ENCODE measurements around the gene EDNRA.

EDNRA gene

GRCh38 chr4:147480502-147480890 is 401 bp upstream of the EDNRA start:
- peak overlapping the region; percentile 79 for H3K9ac ChIP-seq (ENCODE audit: low read length)
- peak overlapping the region; percentile 83 for H3K4me3 ChIP-seq (ENCODE audit: low read length)
- no peaks in the 10 kb centered on the region for H3K36me3 ChIP-seq (ENCODE audit: control insufficient read depth, insufficient read depth, low read length, severe bottlenecking)
- no peak for DNase-seq (ENCODE audit: low read depth)
- H3K4me1 ChIP-seq (ENCODE audit: control insufficient read depth, insufficient read depth, low read length): peaks cover 26% of the 10 kb centered on the region
- H3K27me3 ChIP-seq (replicated peaks; ENCODE audit: control insufficient read depth, insufficient read depth, low read length): no peaks in the 10 kb centered on the region
- H3K9me3 ChIP-seq (ENCODE audit: control insufficient read depth, low read length): no peaks in the 10 kb centered on the region

- H3K4me1 ChIP-seq (ENCODE audit: control insufficient read depth, insufficient read depth, low read length): peaks cover 26% of the 10 kb centered on the region
- H3K4me3 ChIP-seq (ENCODE audit: low read length): peak overlapping the region; percentile 83
- H3K27me3 ChIP-seq (replicated peaks; ENCODE audit: control insufficient read depth, insufficient read depth, low read length): no peaks in the 10 kb centered on the region
- no peaks in the 10 kb centered on the region for H3K9me3 ChIP-seq (ENCODE audit: control insufficient read depth, low read length)
- H3K9ac ChIP-seq (ENCODE audit: low read length): peak overlapping the region; percentile 79
- no peaks in the 10 kb centered on the region for H3K36me3 ChIP-seq (ENCODE audit: control insufficient read depth, insufficient read depth, low read length, severe bottlenecking)
- peak; percentile 61 for DNase-seq (ENCODE audit: low read depth)
Measured at GRCh38 chr4:147481577-147482109, 746 bp downstream of the EDNRA start.

- H3K9me3 ChIP-seq (ENCODE audit: control insufficient read depth, low read length): no peaks in the 10 kb centered on the region
- H3K27me3 ChIP-seq (replicated peaks; ENCODE audit: control insufficient read depth, insufficient read depth, low read length): no peaks in the 10 kb centered on the region
- DNase-seq (ENCODE audit: low read depth): peak; percentile 36
- no peak overlapping the region for H3K4me3 ChIP-seq (ENCODE audit: low read length)
- H3K36me3 ChIP-seq (ENCODE audit: control insufficient read depth, insufficient read depth, low read length, severe bottlenecking): no peaks in the 10 kb centered on the region
- H3K4me1 ChIP-seq (ENCODE audit: control insufficient read depth, insufficient read depth, low read length): peaks cover 26% of the 10 kb centered on the region
- H3K9ac ChIP-seq (ENCODE audit: low read length): no peak overlapping the region
Measured at GRCh38 chr4:147482281-147482680, 1.4 kb downstream of the EDNRA start.

GRCh38 chr4:147485167-147485566 is 4.3 kb downstream of the EDNRA start:
- Histone ChIP-seq H3K9ac (ENCODE audit: low read length) (no peak overlapping the region), H3K27me3 (replicated peaks; ENCODE audit: control insufficient read depth, insufficient read depth, low read length) (no peaks in the 10 kb centered on the region)

GRCh38 chr4:147487616-147488015 is 6.7 kb downstream of the EDNRA start:
- Histone ChIP-seq H3K4me1 (ENCODE audit: control insufficient read depth, insufficient read depth, low read length) (peaks cover 5% of the 10 kb centered on the region), H3K9me3 (ENCODE audit: control insufficient read depth, low read length) (no peaks in the 10 kb centered on the region), H3K4me3 (ENCODE audit: low read length) (no peak overlapping the region), H3K9ac (ENCODE audit: low read length) (no peak overlapping the region), H3K27me3 (replicated peaks; ENCODE audit: control insufficient read depth, insufficient read depth, low read length) (no peaks in the 10 kb centered on the region), H3K36me3 (ENCODE audit: control insufficient read depth, insufficient read depth, low read length, severe bottlenecking) (no peaks in the 10 kb centered on the region)
- DNase-seq (ENCODE audit: low read depth): peak; percentile 71

More at GRCh38 chr4:147485167-147485566, 4.3 kb downstream of the EDNRA start:
- Histone ChIP-seq H3K36me3 (ENCODE audit: control insufficient read depth, insufficient read depth, low read length, severe bottlenecking) (no peaks in the 10 kb centered on the region), H3K9me3 (ENCODE audit: control insufficient read depth, low read length) (no peaks in the 10 kb centered on the region), H3K4me3 (ENCODE audit: low read length) (no peak overlapping the region), H3K4me1 (ENCODE audit: control insufficient read depth, insufficient read depth, low read length) (peaks cover 18% of the 10 kb centered on the region)
- no peak for DNase-seq (ENCODE audit: low read depth)

- DNase-seq (ENCODE audit: low read depth): no peak
- H3K9me3 ChIP-seq (ENCODE audit: control insufficient read depth, low read length): no peaks in the 10 kb centered on the region
- H3K4me3 ChIP-seq (ENCODE audit: low read length): no peak overlapping the region
- no peaks in the 10 kb centered on the region for H3K27me3 ChIP-seq (replicated peaks; ENCODE audit: control insufficient read depth, insufficient read depth, low read length)
- H3K4me1 ChIP-seq (ENCODE audit: control insufficient read depth, insufficient read depth, low read length): peaks cover 3% of the 10 kb centered on the region
- H3K36me3 ChIP-seq (ENCODE audit: control insufficient read depth, insufficient read depth, low read length, severe bottlenecking): no peaks in the 10 kb centered on the region
- no peak overlapping the region for H3K9ac ChIP-seq (ENCODE audit: low read length)
Measured at GRCh38 chr4:147488556-147488955, 7.7 kb downstream of the EDNRA start.

GRCh38 chr4:147491086-147491485 is 10.2 kb downstream of the EDNRA start:
- H3K4me1 ChIP-seq (ENCODE audit: control insufficient read depth, insufficient read depth, low read length): peaks cover 3% of the 10 kb centered on the region
- no peak overlapping the region for H3K4me3 ChIP-seq (ENCODE audit: low read length)
- H3K9me3 ChIP-seq (ENCODE audit: control insufficient read depth, low read length): no peaks in the 10 kb centered on the region
- no peak for DNase-seq (ENCODE audit: low read depth)
- H3K27me3 ChIP-seq (replicated peaks; ENCODE audit: control insufficient read depth, insufficient read depth, low read length): no peaks in the 10 kb centered on the region
- H3K36me3 ChIP-seq (ENCODE audit: control insufficient read depth, insufficient read depth, low read length, severe bottlenecking): no peaks in the 10 kb centered on the region
- H3K9ac ChIP-seq (ENCODE audit: low read length): no peak overlapping the region

GRCh38 chr4:147492306-147492705 is 11.4 kb downstream of the EDNRA start:
- no peak for DNase-seq (ENCODE audit: low read depth)
- Histone ChIP-seq H3K36me3 (ENCODE audit: control insufficient read depth, insufficient read depth, low read length, severe bottlenecking) (no peaks in the 10 kb centered on the region), H3K4me3 (ENCODE audit: low read length) (no peak overlapping the region), H3K9ac (ENCODE audit: low read length) (no peak overlapping the region), H3K9me3 (ENCODE audit: control insufficient read depth, low read length) (no peaks in the 10 kb centered on the region), H3K27me3 (replicated peaks; ENCODE audit: control insufficient read depth, insufficient read depth, low read length) (no peaks in the 10 kb centered on the region), H3K4me1 (ENCODE audit: control insufficient read depth, insufficient read depth, low read length) (peaks cover 3% of the 10 kb centered on the region)

- H3K36me3 ChIP-seq (ENCODE audit: control insufficient read depth, insufficient read depth, low read length, severe bottlenecking): no peaks in the 10 kb centered on the region
- DNase-seq (ENCODE audit: low read depth): no peak
- H3K9ac ChIP-seq (ENCODE audit: low read length): no peak overlapping the region
- no peaks in the 10 kb centered on the region for H3K27me3 ChIP-seq (replicated peaks; ENCODE audit: control insufficient read depth, insufficient read depth, low read length)
- peak overlapping the region; percentile 1 for H3K4me3 ChIP-seq (ENCODE audit: low read length)
- H3K9me3 ChIP-seq (ENCODE audit: control insufficient read depth, low read length): no peaks in the 10 kb centered on the region
- H3K4me1 ChIP-seq (ENCODE audit: control insufficient read depth, insufficient read depth, low read length): peaks cover 3% of the 10 kb centered on the region
Measured at GRCh38 chr4:147492761-147493160, 11.9 kb downstream of the EDNRA start.

- Histone ChIP-seq H3K9me3 (ENCODE audit: control insufficient read depth, low read length) (no peaks in the 10 kb centered on the region), H3K4me1 (ENCODE audit: control insufficient read depth, insufficient read depth, low read length) (peaks cover 9% of the 10 kb centered on the region)
- DNase-seq (ENCODE audit: low read depth): no peak
Measured at GRCh38 chr4:147493307-147493706, 12.4 kb downstream of the EDNRA start.

GRCh38 chr4:147494301-147494700 is 13.4 kb downstream of the EDNRA start:
- H3K9ac ChIP-seq (ENCODE audit: low read length): no peak overlapping the region
- H3K4me1 ChIP-seq (ENCODE audit: control insufficient read depth, insufficient read depth, low read length): peaks cover 12% of the 10 kb centered on the region
- H3K27me3 ChIP-seq (replicated peaks; ENCODE audit: control insufficient read depth, insufficient read depth, low read length): no peaks in the 10 kb centered on the region
- H3K36me3 ChIP-seq (ENCODE audit: control insufficient read depth, insufficient read depth, low read length, severe bottlenecking): no peaks in the 10 kb centered on the region
- H3K9me3 ChIP-seq (ENCODE audit: control insufficient read depth, low read length): no peaks in the 10 kb centered on the region
- no peak overlapping the region for H3K4me3 ChIP-seq (ENCODE audit: low read length)
- no peak for DNase-seq (ENCODE audit: low read depth)

More at GRCh38 chr4:147493307-147493706, 12.4 kb downstream of the EDNRA start:
- no peak overlapping the region for H3K4me3 ChIP-seq (ENCODE audit: low read length)
- H3K36me3 ChIP-seq (ENCODE audit: control insufficient read depth, insufficient read depth, low read length, severe bottlenecking): no peaks in the 10 kb centered on the region
- H3K27me3 ChIP-seq (replicated peaks; ENCODE audit: control insufficient read depth, insufficient read depth, low read length): no peaks in the 10 kb centered on the region
- H3K9ac ChIP-seq (ENCODE audit: low read length): no peak overlapping the region

GRCh38 chr4:147496500-147496899 is 15.6 kb downstream of the EDNRA start:
- no peaks in the 10 kb centered on the region for H3K9me3 ChIP-seq (ENCODE audit: control insufficient read depth, low read length)
- no peak overlapping the region for H3K4me3 ChIP-seq (ENCODE audit: low read length)
- H3K36me3 ChIP-seq (ENCODE audit: control insufficient read depth, insufficient read depth, low read length, severe bottlenecking): no peaks in the 10 kb centered on the region
- DNase-seq (ENCODE audit: low read depth): no peak
- H3K27me3 ChIP-seq (replicated peaks; ENCODE audit: control insufficient read depth, insufficient read depth, low read length): no peaks in the 10 kb centered on the region
- H3K9ac ChIP-seq (ENCODE audit: low read length): no peak overlapping the region
- H3K4me1 ChIP-seq (ENCODE audit: control insufficient read depth, insufficient read depth, low read length): peaks cover 12% of the 10 kb centered on the region
